H1 (cell line): ENCODE measurements around the gene C2CD3. TPM values are rescaled to one million over a fixed set of nuclear protein-coding genes. Genes with fewer than 3 reads are reported as not detected.

ENCODE experiments used
- CTCF ChIA-PET: fragments of 300-600 bp; sonication (Branson Sonifier 250); formaldehyde crosslinking; loops from one replicate; lab custom pipeline; 2021; ENCODE audit not compliant: partially characterized antibody; lab: Charles Lee
- POLR2A ChIA-PET: fragments of 300-600 bp; sonication (Branson Sonifier 250); formaldehyde crosslinking; loops from one replicate; lab custom pipeline; 2021; ENCODE audit warnings: inconsistent platforms; ENCODE audit not compliant: partially characterized antibody; lab: Charles Lee
- DNase-seq, 2 experiments: peaks; one replicate each; pipeline versions ENCODE4 v3.0.0 to v3.0.0-alpha.2; 2010 to 2022; ENCODE audit warnings: low spot score in 2 of 2, low read depth in 1 of 2, mixed read lengths in 1 of 2
- FAIRE-seq: peaks from 2 replicates; lab custom pipeline; 2011; peaks lifted over from hg19 to GRCh38; lab: Jason Lieb, UNC
- H2AFZ ChIP-seq: 2 replicates; pipeline ENCODE4 v1.8.1; 2012; ENCODE audit warnings: low read length, inconsistent platforms
- H2AK5ac ChIP-seq: 2 replicates; pipeline ENCODE4 v1.6.1; 2013; ENCODE audit warnings: low read depth, low read length
- H2BK120ac ChIP-seq: replicated peaks from 2 replicates; pipeline ENCODE3; 2013; ENCODE audit warnings: low read depth, low read length, inconsistent platforms
- H2BK12ac ChIP-seq: 2 replicates; pipeline ENCODE4 v1.6.1; 2013; ENCODE audit warnings: low read depth, low read length
- H2BK15ac ChIP-seq: 2 replicates; pipeline ENCODE4 v1.6.1; 2013; ENCODE audit warnings: low read length
- H2BK20ac ChIP-seq: 2 replicates; pipeline ENCODE4 v1.6.1; 2013; ENCODE audit warnings: low read length
- H2BK5ac ChIP-seq: 2 replicates; pipeline ENCODE4 v1.6.1; 2013; ENCODE audit warnings: low read depth, low read length
- H3K14ac ChIP-seq: 2 replicates; pipeline ENCODE4 v1.6.1; 2013; ENCODE audit warnings: inconsistent platforms; ENCODE audit not compliant: insufficient read length
- H3K18ac ChIP-seq: 2 replicates; pipeline ENCODE4 v1.6.1; 2013; ENCODE audit warnings: low read length; ENCODE audit errors: extremely low read depth
- H3K23ac ChIP-seq: 2 replicates; pipeline ENCODE4 v1.6.1; 2013; ENCODE audit warnings: inconsistent platforms; ENCODE audit not compliant: insufficient read length
- H3K23me2 ChIP-seq: 2 replicates; pipeline ENCODE4 v1.6.1; 2013; ENCODE audit warnings: low read depth, low read length
- H3K27ac ChIP-seq: 2 replicates; pipeline ENCODE4 v1.6.1; 2011; ENCODE audit warnings: low read depth, low read length, inconsistent platforms
- H3K27me3 ChIP-seq, 4 experiments: replicated peaks in 1 of 4; 1 replicate in 1 of 4; 2 replicates in 3 of 4; pipeline versions ENCODE4 v1.6.1 to v1.8.1; 2011 to 2013; ENCODE audit warnings: low read length in 3 of 4, mild to moderate bottlenecking in 3 of 4, inconsistent platforms in 2 of 4, mixed read lengths in 2 of 4, moderate library complexity in 1 of 4; ENCODE audit not compliant: control insufficient read depth in 3 of 4, insufficient read depth in 3 of 4; ENCODE audit errors: extremely low read depth in 1 of 4
- H3K36me3 ChIP-seq, 4 experiments: 2 replicates each; pipeline versions ENCODE4 v1.6.1 to v1.8.1; 2011 to 2013; ENCODE audit warnings: mild to moderate bottlenecking in 4 of 4, low read length in 3 of 4, moderate library complexity in 2 of 4, control low read depth in 1 of 4, inconsistent platforms in 1 of 4; ENCODE audit not compliant: insufficient read depth in 4 of 4, control insufficient read depth in 2 of 4
- H3K4ac ChIP-seq: replicated peaks from 2 replicates; pipeline ENCODE3; 2013; ENCODE audit warnings: low read length, low read depth, mixed read lengths, inconsistent platforms; ENCODE audit not compliant: insufficient read length
- H3K4me1 ChIP-seq, 4 experiments: replicated peaks in 1 of 4; 1 replicate in 1 of 4; 2 replicates in 3 of 4; pipeline versions ENCODE4 v1.6.1 to v1.8.1; 2011 to 2013; ENCODE audit warnings: low read length in 3 of 4, inconsistent platforms in 2 of 4, mixed read lengths in 1 of 4; ENCODE audit not compliant: insufficient read depth in 4 of 4, control insufficient read depth in 3 of 4
- H3K4me2 ChIP-seq, 2 experiments: 2 replicates each; pipeline versions ENCODE4 v1.6.1 to v1.8.1; 2011 to 2013; ENCODE audit warnings: low read depth in 2 of 2, low read length in 2 of 2, control low read depth in 1 of 2, inconsistent platforms in 1 of 2, mild to moderate bottlenecking in 1 of 2; ENCODE audit not compliant: insufficient read depth in 1 of 2
- H3K4me3 ChIP-seq, 4 experiments: fragments of 200-600, 300-600 bp in 1 of 4; sonication (generic), shearing (Covaris generic), sonication (Bioruptor Twin) in 1 of 4; 2 replicates each; pipeline versions ENCODE4 v1.5.1 to v1.8.1; 2011 to 2016; ENCODE audit warnings: low read length in 4 of 4, low read depth in 3 of 4, control low read depth in 2 of 4, inconsistent platforms in 2 of 4, mild to moderate bottlenecking in 2 of 4, mixed read lengths in 1 of 4, moderate library complexity in 1 of 4; ENCODE audit not compliant: insufficient read depth in 2 of 4; ENCODE audit errors: extremely low read depth in 1 of 4
- H3K56ac ChIP-seq: replicated peaks from 2 replicates; pipeline ENCODE3; 2013; ENCODE audit warnings: low read depth, mild to moderate bottlenecking, mixed read lengths, low read length, inconsistent platforms; ENCODE audit not compliant: insufficient read length
- H3K79me1 ChIP-seq: 2 replicates; pipeline ENCODE4 v1.6.1; 2013; ENCODE audit warnings: low read depth, low read length, control low read depth
- H3K79me2 ChIP-seq, 2 experiments: 2 replicates each; pipeline versions ENCODE4 v1.6.1 to v1.8.1; 2012 to 2013; ENCODE audit warnings: low read length in 2 of 2, mild to moderate bottlenecking in 2 of 2, inconsistent platforms in 1 of 2; ENCODE audit not compliant: insufficient read depth in 2 of 2, control insufficient read depth in 1 of 2
- H3K9ac ChIP-seq, 4 experiments: replicated peaks in 1 of 4; 1 replicate in 1 of 4; 2 replicates in 3 of 4; pipeline versions ENCODE4 v1.6.1 to v1.8.1; 2011 to 2013; ENCODE audit warnings: low read depth in 3 of 4, low read length in 3 of 4, control low read depth in 2 of 4, mild to moderate bottlenecking in 2 of 4, moderate library complexity in 2 of 4, inconsistent platforms in 1 of 4; ENCODE audit errors: extremely low read depth in 1 of 4
- H3K9me3 ChIP-seq, 2 experiments: 2 replicates each; pipeline versions ENCODE4 v1.6.1 to v1.8.1; 2012 to 2013; ENCODE audit warnings: mild to moderate bottlenecking in 2 of 2, moderate library complexity in 2 of 2, control low read depth in 1 of 2, inconsistent platforms in 1 of 2, low read depth in 1 of 2, low read length in 1 of 2, mixed read lengths in 1 of 2; ENCODE audit not compliant: insufficient read depth in 2 of 2
- H4K20me1 ChIP-seq, 2 experiments: replicated peaks in 1 of 2; 2 replicates each; pipeline versions ENCODE3 to v1.8.1; 2011 to 2013; ENCODE audit warnings: inconsistent platforms in 2 of 2, low read length in 2 of 2, mild to moderate bottlenecking in 1 of 2; ENCODE audit not compliant: insufficient read depth in 2 of 2, control insufficient read depth in 1 of 2
- H4K5ac ChIP-seq: 2 replicates; pipeline ENCODE4 v1.6.1; 2013; ENCODE audit warnings: low read length, low read depth, mixed read lengths, inconsistent platforms; ENCODE audit not compliant: insufficient read length
- H4K8ac ChIP-seq: 2 replicates; pipeline ENCODE4 v1.8.0; 2013; ENCODE audit warnings: mild to moderate bottlenecking, moderate library complexity, low read length, inconsistent platforms; ENCODE audit not compliant: insufficient read depth; ENCODE audit errors: extremely low read depth
- H4K91ac ChIP-seq: replicated peaks from 2 replicates; pipeline ENCODE3; 2013; ENCODE audit warnings: low read length, mixed read lengths, inconsistent platforms; ENCODE audit not compliant: insufficient read length
- CHD1 ChIP-seq: IDR thresholded peaks from 2 replicates; pipeline ENCODE4 v1.6.1; 2012; ENCODE audit warnings: low read depth, low read length, improper control_type of control experiment
- CTBP2 ChIP-seq: IDR thresholded peaks from 2 replicates; pipeline ENCODE4 v1.7.0; 2011; ENCODE audit warnings: borderline replicate concordance, mild to moderate bottlenecking, moderate library complexity, mixed read lengths, low read length; ENCODE audit not compliant: insufficient read depth, insufficient read length
- EGR1 ChIP-seq: IDR thresholded peaks from 2 replicates; pipeline ENCODE4 v1.6.1; 2011; ENCODE audit warnings: low read depth, low read length, borderline replicate concordance
- EZH2 ChIP-seq: fragments of 200-600 bp; sonication (generic); IDR thresholded peaks from 2 replicates; pipeline ENCODE4 v1.7.1; 2012; ENCODE audit warnings: low read depth, mild to moderate bottlenecking, moderate library complexity, low read length, inconsistent platforms; ENCODE audit not compliant: severe bottlenecking
- HDAC6 ChIP-seq: IDR thresholded peaks from one replicate; pipeline ENCODE4 v1.7.1; 2012; ENCODE audit warnings: low read depth, mild to moderate bottlenecking, inconsistent platforms, low read length, moderate library complexity
- JUND ChIP-seq: IDR thresholded peaks from 2 replicates; pipeline ENCODE4 v1.6.1; 2011; ENCODE audit warnings: mild to moderate bottlenecking, improper control_type of control experiment, low read length
- KDM1A ChIP-seq: fragments of 200-600, 300-600 bp; sonication (generic); IDR thresholded peaks from 2 replicates; pipeline ENCODE4 v1.7.1; 2016; ENCODE audit warnings: mild to moderate bottlenecking, low read length, borderline replicate concordance
- KDM5A ChIP-seq: fragments of 200-600 bp; IDR thresholded peaks from 2 replicates; pipeline ENCODE4 v1.7.1; 2012; ENCODE audit warnings: mild to moderate bottlenecking, low read length, inconsistent platforms, mixed read lengths
- RNF2 ChIP-seq: fragments of 200-900, 300-1000 bp; sonication (generic); IDR thresholded peaks from 2 replicates; pipeline ENCODE4 v1.7.1; 2016; ENCODE audit warnings: borderline replicate concordance, low read depth, mild to moderate bottlenecking, antibody characterized with exemption, low read length; ENCODE audit not compliant: poor library complexity, severe bottlenecking; ENCODE audit errors: missing control alignments
- SP2 ChIP-seq: IDR thresholded peaks from 2 replicates; pipeline ENCODE4 v1.6.1; 2012; ENCODE audit warnings: mild to moderate bottlenecking, low read length, inconsistent platforms
- YY1 ChIP-seq: IDR thresholded peaks from 2 replicates; pipeline ENCODE4 v1.6.1; 2011; ENCODE audit warnings: low read depth, mild to moderate bottlenecking, low read length
- ZNF274 ChIP-seq: IDR thresholded peaks from 2 replicates; pipeline ENCODE4 v1.7.0; 2012; ENCODE audit warnings: low read length, borderline replicate concordance; ENCODE audit errors: extremely low read depth
- WGBS, 2 experiments: shearing (Covaris generic) in 1 of 2; methylation state at CpG; one replicate each; pipeline versions ENCODE4 v1.1.6 to v1.1.7; 2013 to 2015; ENCODE audit warnings: low lambda C conversion rate in 2 of 2, mixed read lengths in 2 of 2, inconsistent platforms in 1 of 2, low coverage in 1 of 2, missing lambda C conversion rate in 1 of 2; ENCODE audit not compliant: insufficient replicate concordance in 2 of 2, insufficient coverage in 1 of 2, insufficient read length in 1 of 2; ENCODE audit errors: extremely low coverage in 1 of 2, missing lambda C conversion rate in 1 of 2; 5-methylcytosine and 5-hydroxymethylcytosine counted together
- polyA plus RNA-seq, 7 experiments: library from polyadenylated mRNA; depleted of rRNA in 3 of 7; stranded (reverse) in 5 of 7; unstranded in 2 of 7; fragments of >200 nt in 5 of 7; fragments of 200-250 nt in 2 of 7; gene quantifications; 1 replicate in 5 of 7; 2 replicates in 1 of 7; 4 replicates in 1 of 7; pipeline versions ENCODE4 v1.2.1 to v1.2.3, GENCODE V29; 2011 to 2013; ENCODE audit warnings: missing spikeins in 2 of 7, mixed read lengths in 2 of 7
- total RNA-seq: library from RNA; stranded (reverse); fragmentation: NEBNext Ultra II Directional; extraction: Animal tissue kit (Norgen Biotek cat#: 25700); gene quantifications from 2 replicates; pipeline ENCODE4 v1.2.1, GENCODE V29; 2021

C2CD3 gene
- total and polyA plus RNA-seq, 2 of the 8 experiments (the other 6 are each of a cell fraction or from before 2014, with no cell fraction given), result 11.0 to 29.1 TPM

GRCh38 chr11:73974604-73975478 lies 196.0 kb downstream of the C2CD3 start:
- no peak overlapping the region for H3K27ac ChIP-seq
- TF ChIP-seq SP2, result no peak
- no peak for TF ChIP-seq HDAC6
- TF ChIP-seq KDM1A, result no peak
- no peak for TF ChIP-seq RNF2
- TF ChIP-seq CTBP2, result no peak
- no peak for TF ChIP-seq KDM5A
- TF ChIP-seq EZH2, result no peak
- no peak for TF ChIP-seq YY1
- TF ChIP-seq CHD1, result no peak
- TF ChIP-seq JUND, result no peak
- TF ChIP-seq ZNF274, result no peak
- no peak for TF ChIP-seq EGR1
- no peak overlapping the region for H2BK20ac ChIP-seq
- H4K5ac ChIP-seq, result no peak overlapping the region
- no peak overlapping the region for H3K14ac ChIP-seq
- no peak overlapping the region for H2AK5ac ChIP-seq
- no peak overlapping the region for H2BK15ac ChIP-seq
- no peak overlapping the region for H2AFZ ChIP-seq
- no peak overlapping the region for H3K23ac ChIP-seq
- H4K20me1 ChIP-seq, result peaks cover 0 to 8% of the 10 kb centered on the region in 2 experiments
- DNase-seq, result no peak
- no peak overlapping the region for H2BK5ac ChIP-seq
- H2BK12ac ChIP-seq, result no peak overlapping the region
- ChIA-PET CTCF (interaction anchor here (1.5 kb wide), 1 partner anchor 11 kb away, joined by 4 read pairs; no protein-coding TSS in a partner anchor), POLR2A (interaction anchor here (1.3 to 8.8 kb wide), 5 partner anchors 7 to 196 kb away, joined by 3 to 94 read pairs (median 8); partner anchors contain the start of genes C2CD3, PPME1 and UCP2)
- no peaks in the 10 kb centered on the region for H3K27me3 ChIP-seq
- peaks cover 0 to under 1% (median 0%) of the 10 kb centered on the region in 4 experiments; a peak in 1 of 7 replicates for H3K4me1 ChIP-seq
- H3K79me1 ChIP-seq, result no peaks in the 10 kb centered on the region
- 94 to 100% methylated on average over 1 to 10 of the region's 13 CpGs for WGBS, 2 experiments
- H2BK120ac ChIP-seq, result no peak overlapping the region
- no peak overlapping the region for H3K18ac ChIP-seq
- H4K8ac ChIP-seq, result no peak overlapping the region
- no peak overlapping the region for H3K9ac ChIP-seq
- H3K36me3 ChIP-seq, result peaks cover 20 to 52% (median 37%) of the 10 kb centered on the region in 4 experiments
- H3K4ac ChIP-seq, result no peak overlapping the region
- no peaks in the 10 kb centered on the region for H3K23me2 ChIP-seq
- no peak overlapping the region for H3K4me3 ChIP-seq
- no peaks in the 10 kb centered on the region for H3K79me2 ChIP-seq
- FAIRE-seq, result no peak
- no peak overlapping the region for H3K4me2 ChIP-seq
- no peak overlapping the region for H4K91ac ChIP-seq
- no peak overlapping the region for H3K56ac ChIP-seq
- no peaks in the 10 kb centered on the region for H3K9me3 ChIP-seq
